Measurements from ENCODE around the gene EIF4A3. TPM values are rescaled to one million over a fixed set of nuclear protein-coding genes. Genes with fewer than 3 reads are reported as not detected.
"Not testable (repeated sequence)": the region's sequence is repeated elsewhere in the genome, so short reads cannot be mapped to it uniquely, and the experiment has no call there.

EIF4A3 gene
- total RNA-seq, 1 donor from 2014 or later = 54.1 TPM

DNA sequence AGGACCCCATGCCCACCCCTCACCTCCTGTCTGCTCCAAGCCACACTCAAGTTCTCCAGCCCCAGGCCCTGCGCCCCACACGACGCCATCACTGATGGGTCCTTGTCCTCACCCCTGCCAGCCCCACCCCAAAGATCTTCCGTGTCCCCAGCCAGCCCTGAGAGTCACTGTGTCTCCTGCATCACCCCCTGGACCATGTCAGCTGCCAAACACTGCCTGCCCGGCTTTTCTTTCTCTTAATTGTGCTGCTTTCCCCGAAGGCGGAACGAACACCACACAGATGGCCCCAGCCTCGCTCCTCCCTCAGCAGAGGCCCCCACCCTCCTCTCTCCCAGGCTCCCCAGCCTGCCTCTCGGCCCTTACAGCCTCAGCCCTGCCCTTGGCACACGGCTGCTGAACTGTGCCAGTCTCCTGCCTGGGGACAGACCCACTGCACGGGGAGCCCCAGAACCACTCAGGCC is 50.3 kb downstream of the EIF4A3 start:
- intact Hi-C loops (cut with DNase I) = no loop called here
- TF ChIP-seq, protein P1, sequence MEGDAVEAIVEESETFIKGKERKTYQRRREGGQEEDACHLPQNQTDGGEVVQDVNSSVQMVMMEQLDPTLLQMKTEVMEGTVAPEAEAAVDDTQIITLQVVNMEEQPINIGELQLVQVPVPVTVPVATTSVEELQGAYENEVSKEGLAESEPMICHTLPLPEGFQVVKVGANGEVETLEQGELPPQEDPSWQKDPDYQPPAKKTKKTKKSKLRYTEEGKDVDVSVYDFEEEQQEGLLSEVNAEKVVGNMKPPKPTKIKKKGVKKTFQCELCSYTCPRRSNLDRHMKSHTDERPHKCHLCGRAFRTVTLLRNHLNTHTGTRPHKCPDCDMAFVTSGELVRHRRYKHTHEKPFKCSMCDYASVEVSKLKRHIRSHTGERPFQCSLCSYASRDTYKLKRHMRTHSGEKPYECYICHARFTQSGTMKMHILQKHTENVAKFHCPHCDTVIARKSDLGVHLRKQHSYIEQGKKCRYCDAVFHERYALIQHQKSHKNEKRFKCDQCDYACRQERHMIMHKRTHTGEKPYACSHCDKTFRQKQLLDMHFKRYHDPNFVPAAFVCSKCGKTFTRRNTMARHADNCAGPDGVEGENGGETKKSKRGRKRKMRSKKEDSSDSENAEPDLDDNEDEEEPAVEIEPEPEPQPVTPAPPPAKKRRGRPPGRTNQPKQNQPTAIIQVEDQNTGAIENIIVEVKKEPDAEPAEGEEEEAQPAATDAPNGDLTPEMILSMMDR (IDR thresholded peaks at IDR 0.05) = no peak

DNA sequence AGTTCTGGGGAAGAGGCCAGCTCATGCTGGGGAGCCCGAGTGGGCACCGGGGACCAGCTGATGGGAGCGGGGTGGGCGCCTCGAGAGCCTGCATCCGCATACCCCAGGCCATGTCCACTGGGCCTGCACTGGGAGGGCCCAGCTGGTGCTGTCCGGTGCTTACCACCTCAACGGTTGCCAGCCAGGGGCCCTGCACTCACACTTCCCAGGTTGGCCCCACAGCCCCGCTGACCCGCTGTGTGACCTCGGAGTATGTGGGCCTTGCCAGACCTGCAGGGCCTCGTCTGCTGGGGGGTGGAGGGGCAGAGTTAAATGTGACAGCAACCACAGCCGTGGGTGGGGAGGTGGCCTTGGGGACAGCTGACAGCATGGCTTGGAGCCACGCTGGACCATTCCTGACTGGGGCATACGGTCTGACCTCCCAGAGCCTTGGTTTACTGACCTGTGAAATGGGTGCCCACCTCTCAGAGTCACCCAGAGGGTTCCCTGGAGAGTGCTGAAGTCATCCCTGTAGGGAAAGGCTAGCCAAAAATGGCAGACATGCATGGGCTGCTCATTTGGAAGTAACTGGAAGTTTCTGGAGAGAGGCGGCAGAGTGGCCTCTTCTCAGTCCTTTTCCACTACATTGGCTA is 51.0 kb downstream of the EIF4A3 start:
- H3K27me3 ChIP-seq (ENCODE audit: low read depth) = no peaks in the 10 kb centered on the region
- TF ChIP-seq, protein P1 (IDR thresholded peaks at IDR 0.05) = no peak
- peaks cover 7% of the 10 kb centered on the region for H3K4me1 ChIP-seq
- ATAC-seq (no peak), DNase-seq (no peak)
- H3K4me3 ChIP-seq = no peak overlapping the region
- intact Hi-C loops (cut with DNase I) = no loop called here
- H3K36me3 ChIP-seq = no peaks in the 10 kb centered on the region
- H3K27ac ChIP-seq = no peak overlapping the region
- no peaks in the 10 kb centered on the region for H3K9me3 ChIP-seq

More for the DNA sequence above, 50.3 kb downstream of the EIF4A3 start:
- Histone ChIP-seq H3K4me1 (peaks cover 8% of the 10 kb centered on the region), H3K27me3 (ENCODE audit: low read depth) (no peaks in the 10 kb centered on the region), H3K9me3 (no peaks in the 10 kb centered on the region), H3K27ac (no peak overlapping the region), H3K4me3 (no peak overlapping the region), H3K36me3 (no peaks in the 10 kb centered on the region)
- no peak for DNase-seq
- ATAC-seq = no peak

GRCh38 chr17:80095038-80095843 is 51.7 kb downstream of the EIF4A3 start:
- peak; percentile 51 for DNase-seq
- intact Hi-C loops (cut with DNase I) = no loop called here
- no peak for ATAC-seq
- TF ChIP-seq, protein P1 (IDR thresholded peaks at IDR 0.05) = no peak
- Histone ChIP-seq H3K27ac (no peak overlapping the region), H3K36me3 (no peaks in the 10 kb centered on the region), H3K4me1 (peaks cover under 1% of the 10 kb centered on the region), H3K27me3 (ENCODE audit: low read depth) (no peaks in the 10 kb centered on the region), H3K4me3 (no peak overlapping the region), H3K9me3 (no peaks in the 10 kb centered on the region)

DNA sequence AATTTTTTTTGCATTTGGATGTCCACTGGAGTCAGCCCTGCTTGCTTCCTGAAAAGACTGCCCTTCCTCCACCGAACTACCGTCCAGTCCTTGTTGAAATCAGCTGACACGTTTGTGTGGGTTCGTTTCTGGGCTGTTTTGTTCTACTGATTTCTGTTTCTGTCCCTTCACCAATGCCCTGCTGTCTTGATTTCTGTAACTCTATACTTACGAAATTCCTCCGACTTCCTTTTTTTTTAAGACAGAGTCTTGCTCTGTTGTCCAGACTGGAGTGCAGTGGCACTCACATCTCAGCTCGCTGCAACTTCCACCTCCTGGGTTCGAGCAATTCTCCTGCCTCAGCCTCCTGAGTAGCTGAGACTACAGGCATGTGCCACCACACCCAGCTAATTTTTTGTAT is 54.0 kb downstream of the EIF4A3 start:
- peak overlapping the region; percentile 68 for H3K27ac ChIP-seq
- ATAC-seq = peak; percentile 78 to 87
- TF ChIP-seq, protein P1 (IDR thresholded peaks at IDR 0.05) = no peak
- no peaks in the 10 kb centered on the region for H3K4me1 ChIP-seq
- no peaks in the 10 kb centered on the region for H3K36me3 ChIP-seq
- H3K4me3 ChIP-seq = no peak overlapping the region
- no peak for DNase-seq
- H3K27me3 ChIP-seq (ENCODE audit: low read depth) = no peaks in the 10 kb centered on the region
- intact Hi-C loops (cut with DNase I) = no loop called here
- no peaks in the 10 kb centered on the region for H3K9me3 ChIP-seq

DNA sequence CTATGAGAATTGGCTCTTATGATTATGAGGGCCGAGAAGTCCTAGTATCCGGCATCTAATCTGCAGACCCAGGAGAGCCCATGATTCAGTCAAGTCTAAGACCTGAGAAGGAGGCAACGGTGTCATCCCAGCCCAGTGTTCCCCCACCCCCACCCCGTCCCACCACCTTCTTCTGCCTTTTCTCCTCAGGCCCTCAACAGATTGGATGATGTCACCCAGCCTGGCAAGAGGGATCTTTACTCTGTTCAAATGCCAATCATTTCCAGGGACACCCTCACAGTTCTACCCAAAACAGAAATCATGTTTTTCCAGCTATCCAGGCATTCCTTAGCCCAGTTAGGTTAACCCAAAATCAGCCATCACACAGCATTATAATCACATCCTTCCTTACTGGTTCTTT is 55.6 kb downstream of the EIF4A3 start:
- Histone ChIP-seq H3K4me1 (no peaks in the 10 kb centered on the region), H3K36me3 (no peaks in the 10 kb centered on the region), H3K4me3 (no peak overlapping the region), H3K9me3 (no peaks in the 10 kb centered on the region), H3K27me3 (ENCODE audit: low read depth) (no peaks in the 10 kb centered on the region), H3K27ac (no peak overlapping the region)
- ATAC-seq (no peak), DNase-seq (no peak)
- TF ChIP-seq, protein P1 (IDR thresholded peaks at IDR 0.05) = no peak
- intact Hi-C loops (cut with DNase I) = no loop called here

DNA sequence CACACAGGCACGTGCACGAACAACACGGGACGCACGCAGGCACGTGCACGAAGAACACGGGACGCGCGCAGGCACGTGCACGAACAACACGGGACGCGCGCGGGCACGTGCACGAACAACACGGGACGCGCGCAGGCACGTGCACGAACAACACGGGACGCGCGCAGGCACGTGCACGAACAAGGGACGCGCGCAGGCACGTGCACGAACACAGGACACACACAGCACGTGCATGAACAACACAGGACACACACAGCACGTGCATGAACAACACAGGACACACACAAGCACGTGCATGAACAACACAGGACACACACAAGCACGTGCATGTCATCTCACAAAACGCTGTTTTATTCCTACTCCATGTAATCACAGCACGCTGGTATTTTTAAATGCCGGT is 56.8 kb downstream of the EIF4A3 start:
- ATAC-seq; H3K4me1 ChIP-seq; intact Hi-C loops (cut with DNase I); DNase-seq; H3K27ac ChIP-seq; H3K4me3 ChIP-seq; H3K27me3 ChIP-seq (ENCODE audit: low read depth); H3K9me3 ChIP-seq; H3K36me3 ChIP-seq: not testable (repeated sequence)

Data from lower lobe of right lung (tissue), 2 donors.